Tongue (tissue), 2 donors: ENCODE data around the gene PVRIG. TPM values are rescaled to one million over a fixed set of nuclear protein-coding genes. Genes with fewer than 3 reads are reported as not detected.
"Not testable (repeated sequence)": the region's sequence is repeated elsewhere in the genome, so short reads cannot be mapped to it uniquely, and the experiment has no call there.

ENCODE experiments used
- DNase-seq: peaks from one replicate; pipeline ENCODE4 v3.0.0-alpha.2; 2015
- total RNA-seq: library from RNA; depleted of rRNA; stranded (reverse); fragments of >200 nt; gene quantifications from one replicate; pipeline ENCODE4 v1.2.3, GENCODE V29; 2014

Gene PVRIG
- total RNA-seq, 1 donor from 2014 or later: not detected

DNA sequence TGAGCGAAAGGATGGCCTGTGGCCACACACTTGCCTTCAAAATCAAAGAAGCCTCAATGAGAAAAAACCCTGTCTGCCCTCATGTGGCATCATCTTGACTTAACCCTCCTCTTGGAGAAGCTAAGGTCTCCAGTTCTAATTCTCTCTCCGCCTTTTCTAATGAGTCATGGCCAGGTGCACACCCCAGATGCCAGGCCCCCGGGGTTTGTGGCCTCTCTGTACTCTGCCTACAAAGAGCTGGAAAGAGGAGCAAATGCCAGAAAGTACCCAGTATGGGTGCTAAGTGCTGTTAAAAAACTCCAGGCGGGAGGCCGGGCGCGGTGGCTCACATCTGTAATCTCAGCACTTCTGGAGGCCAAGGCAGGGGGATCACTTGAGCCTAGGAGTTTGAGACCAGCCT is 20.2 kb downstream of the PVRIG start:
- DNase-seq: not testable (repeated sequence)

DNA sequence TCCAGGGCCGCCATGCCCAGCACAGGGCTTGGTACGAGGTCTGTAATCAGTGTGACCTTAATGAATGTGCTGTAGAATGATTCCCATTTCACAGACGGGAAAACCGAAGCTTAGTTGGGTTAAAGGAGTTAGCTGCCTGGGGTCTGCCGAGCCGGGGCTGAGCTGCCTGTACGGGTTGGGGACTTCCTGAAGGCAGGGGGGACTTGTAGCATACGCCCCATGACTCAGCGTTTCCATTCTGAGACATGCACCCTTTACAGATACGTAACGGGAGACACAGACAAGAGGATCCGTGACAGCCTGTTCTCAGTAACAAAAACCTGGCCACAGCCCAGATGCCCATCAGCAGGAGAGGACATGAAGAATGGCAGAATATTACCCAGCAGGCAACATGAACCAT is 23.6 kb downstream of the PVRIG start:
- DNase-seq: peak; percentile 49

DNA sequence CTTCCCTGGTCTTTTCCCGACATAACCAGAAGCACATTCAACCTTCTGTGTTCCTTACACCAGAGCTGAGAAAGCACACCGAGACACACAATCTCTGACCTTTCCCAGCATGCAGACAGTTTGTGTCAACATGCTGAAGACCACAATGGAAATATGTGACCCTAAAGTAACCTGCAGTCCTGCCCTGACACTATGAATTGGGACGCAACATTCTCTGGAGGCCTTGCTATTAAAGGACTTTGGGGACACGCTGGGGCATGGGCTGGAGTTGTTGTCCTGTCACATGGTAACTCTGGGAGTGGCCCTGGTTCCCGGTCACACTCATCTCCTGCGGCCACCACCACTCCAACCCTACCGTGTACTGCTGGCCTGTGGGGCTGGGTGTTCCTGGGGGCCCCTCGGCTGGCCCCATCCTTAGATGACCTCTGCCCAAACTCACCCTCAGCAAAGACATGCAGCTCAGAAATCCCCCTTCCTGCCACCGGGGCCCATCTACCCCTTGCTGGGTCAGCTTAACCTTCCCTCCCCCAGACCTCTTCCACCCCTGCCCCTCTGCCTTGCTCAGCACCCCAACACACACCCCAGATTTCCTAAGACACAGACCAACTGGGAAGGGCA is 25.3 kb downstream of the PVRIG start:
- not testable (repeated sequence) for DNase-seq

DNA sequence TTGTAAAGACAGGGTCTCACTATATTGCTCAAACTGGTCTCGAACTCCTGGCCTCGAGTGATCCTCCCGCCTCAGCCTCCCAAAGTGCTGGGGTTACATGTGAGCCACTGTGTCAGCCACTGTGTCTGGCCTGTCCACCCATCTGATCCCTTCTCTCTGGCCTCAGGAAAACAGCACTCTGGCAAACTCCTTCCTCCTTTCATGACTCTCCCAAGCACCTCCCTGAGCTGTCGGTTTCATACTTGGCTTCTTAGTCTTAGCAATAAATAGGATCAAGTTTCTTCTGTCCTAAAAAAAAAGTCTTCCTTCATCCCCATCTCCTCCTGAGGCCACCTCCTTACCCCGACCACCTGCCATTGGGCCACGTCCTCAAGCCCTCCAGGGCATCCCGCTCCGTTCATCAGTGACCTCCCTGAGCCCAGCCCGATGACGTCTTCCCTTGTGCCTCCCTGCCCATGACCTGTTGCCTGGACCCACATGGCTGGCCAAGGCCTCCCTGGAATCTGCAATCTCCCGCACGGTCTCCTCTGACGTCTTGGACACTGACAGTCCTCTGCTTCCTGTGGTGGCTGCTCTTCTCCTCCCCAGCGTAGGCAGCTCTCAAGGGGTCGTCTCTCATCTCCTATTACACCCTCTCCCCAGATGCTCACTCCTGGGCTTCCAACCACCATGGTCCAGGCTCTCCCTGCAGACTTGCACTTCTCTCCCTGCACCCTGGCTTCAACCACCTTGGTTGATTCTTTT is 26.5 kb downstream of the PVRIG start:
- peak; percentile 43 for DNase-seq

DNA sequence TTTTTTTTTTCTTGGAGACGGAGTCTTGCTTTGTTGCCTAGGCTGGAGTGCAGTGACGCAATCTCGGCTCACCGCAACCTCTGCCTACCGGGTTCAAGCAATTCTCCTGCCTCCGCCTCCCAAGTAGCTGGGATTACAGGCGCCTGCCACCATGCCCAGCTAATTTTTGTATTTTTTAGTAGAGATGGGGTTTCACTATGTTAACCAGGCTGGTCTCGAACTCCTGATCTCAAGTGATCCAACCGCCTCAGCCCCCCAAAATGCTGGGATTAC is 27.1 kb downstream of the PVRIG start:
- DNase-seq: not testable (repeated sequence)

DNA sequence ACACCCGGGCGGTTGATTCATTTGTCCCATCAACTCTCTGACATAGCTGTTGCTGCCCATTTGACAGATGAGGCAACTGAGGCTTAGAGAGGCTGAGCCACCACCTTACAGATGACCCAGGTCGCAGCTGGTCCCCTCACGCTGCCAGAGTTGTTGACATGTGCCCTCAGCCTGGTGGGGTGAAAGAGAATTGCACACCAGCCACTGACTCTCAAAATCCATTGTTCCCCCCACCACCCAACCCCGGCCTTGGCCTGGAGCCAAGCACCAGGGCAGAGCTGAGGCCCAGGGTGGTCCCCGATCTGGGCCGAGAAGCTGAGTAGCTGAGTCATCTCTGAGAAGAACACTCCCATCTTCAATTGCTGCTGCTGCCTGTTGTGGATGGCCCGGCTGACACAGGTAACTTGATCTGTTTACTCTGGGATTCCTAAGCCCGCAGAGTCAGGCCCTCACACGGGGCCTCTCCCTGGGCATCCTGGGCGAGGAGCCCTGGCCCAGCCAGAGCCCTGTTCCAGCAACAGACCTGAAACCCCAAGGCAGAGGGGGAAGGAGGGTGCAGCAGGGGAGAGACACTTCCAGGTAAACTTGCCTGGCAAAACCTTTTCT is 27.5 kb downstream of the PVRIG start:
- DNase-seq: peak; percentile 81

DNA sequence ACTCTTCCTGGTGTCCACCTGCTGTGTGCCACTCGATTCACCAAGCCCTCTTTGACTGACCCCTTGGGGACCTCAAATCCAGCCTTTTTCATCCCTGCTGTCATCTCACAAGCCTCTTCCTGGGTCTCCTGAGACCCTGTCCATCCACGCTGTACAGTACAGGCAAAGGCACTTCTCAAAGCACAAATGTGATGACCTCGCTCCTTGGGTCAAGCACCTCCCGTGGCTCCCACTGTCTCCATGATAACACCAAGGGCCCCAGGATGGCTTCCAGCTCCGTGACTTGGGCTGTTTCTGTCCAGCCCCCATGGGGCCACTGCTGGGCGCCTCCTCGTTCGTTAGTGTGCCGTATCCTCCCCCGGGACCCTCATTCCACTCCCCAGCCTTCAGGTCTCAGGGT is 28.7 kb downstream of the PVRIG start:
- DNase-seq: no peak

DNA sequence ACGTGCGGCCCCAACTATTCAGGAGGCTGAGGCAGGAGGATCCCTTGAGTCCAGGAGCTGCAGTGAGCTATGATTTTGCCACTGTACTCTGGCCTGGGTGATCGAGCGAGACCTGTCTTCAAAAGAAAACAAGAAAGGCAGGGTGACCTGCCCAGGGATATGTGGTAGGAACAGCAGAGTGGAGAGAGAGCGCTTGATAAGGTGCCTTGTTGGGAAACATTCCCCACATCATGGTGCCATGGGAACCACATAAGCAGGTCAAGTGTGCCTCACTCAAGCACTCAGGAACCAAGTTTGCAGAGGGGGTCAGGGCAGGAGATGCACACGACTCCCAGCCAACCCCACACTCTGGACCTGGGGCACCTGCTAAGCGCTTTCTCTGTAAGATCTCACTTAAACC is 37.3 kb downstream of the PVRIG start:
- no peak for DNase-seq

DNA sequence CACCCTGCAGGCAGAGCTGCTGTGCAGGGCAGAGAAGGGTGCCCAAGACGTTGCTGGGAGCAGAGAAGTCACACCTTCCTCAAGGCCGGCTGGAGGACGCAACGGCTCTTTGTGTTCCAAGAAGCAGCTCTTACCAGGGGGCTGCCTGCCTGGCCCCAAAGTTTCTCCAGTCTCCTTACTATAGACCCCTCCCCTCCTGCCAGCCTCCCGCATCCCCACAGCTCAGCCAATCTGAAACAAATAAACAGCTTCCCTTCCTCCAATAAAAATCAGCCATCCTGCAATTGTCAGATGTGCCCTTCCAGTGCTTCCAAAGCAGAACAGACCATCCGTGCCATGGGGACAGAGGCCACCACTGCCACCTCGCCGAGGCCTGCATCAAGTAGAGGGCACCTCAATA is 40.2 kb downstream of the PVRIG start:
- DNase-seq: not testable (repeated sequence)

DNA sequence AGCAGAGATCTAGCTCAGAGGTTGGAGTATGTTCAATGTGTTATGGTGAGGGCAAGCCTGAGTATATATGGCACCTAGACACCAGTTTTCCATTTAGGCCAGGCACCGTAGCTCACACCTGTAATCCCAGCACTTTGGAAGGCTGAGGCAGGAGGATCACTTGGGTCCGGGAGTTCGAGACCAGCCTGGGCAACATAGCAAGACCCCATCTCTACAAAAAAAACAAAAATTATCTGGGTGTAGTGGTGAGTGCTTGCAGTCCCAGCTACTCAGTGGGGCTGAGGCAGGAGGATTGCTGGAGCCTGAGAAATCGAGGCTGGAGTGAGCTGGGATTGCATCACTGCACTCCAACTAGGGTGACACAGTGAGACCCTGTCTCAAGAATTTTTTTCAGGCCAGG is 43.1 kb downstream of the PVRIG start:
- DNase-seq: not testable (repeated sequence)

DNA sequence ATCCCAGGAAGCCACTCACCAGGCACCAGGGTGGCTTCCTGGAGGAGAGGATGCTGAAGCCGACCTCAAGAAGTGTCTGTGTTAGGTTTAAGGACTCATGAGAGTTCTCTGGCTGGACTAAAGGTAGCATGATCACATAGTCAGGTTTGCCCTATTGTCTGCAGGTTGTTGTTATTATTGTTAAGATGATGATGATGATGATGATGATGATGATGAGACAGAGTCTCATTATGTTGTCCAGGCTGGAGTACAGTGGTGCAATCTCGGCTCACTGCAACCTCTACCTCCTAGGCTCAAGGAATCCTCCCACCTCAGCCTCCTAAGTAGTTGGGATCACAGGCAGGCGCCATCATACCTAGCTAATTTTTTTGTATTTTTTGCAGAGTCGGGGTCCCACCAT is 44.5 kb downstream of the PVRIG start:
- DNase-seq: not testable (repeated sequence)

DNA sequence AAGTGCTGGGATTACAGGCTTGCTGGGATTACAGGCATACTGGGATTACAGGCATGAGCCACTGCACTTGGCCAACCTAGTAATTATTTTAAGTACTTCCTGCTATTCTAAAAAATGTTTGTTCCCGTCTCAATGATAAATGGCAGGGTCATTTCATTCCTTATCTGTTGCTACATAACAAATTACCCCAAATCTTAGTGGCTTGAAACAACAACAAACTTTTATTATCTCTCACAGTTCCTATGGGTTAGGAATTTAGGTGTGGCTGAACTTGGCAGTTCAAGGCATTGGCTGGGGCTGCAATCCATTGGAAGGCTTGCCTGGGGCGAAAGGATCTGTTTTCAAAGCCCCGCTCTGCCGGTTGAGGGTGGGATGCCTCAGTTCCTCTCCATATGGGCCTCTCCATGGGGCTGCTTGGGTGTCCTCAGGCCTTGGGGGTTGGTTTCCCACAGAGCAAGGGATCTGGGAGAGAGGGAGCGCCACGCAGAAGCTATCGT is 45.0 kb downstream of the PVRIG start:
- not testable (repeated sequence) for DNase-seq

DNA sequence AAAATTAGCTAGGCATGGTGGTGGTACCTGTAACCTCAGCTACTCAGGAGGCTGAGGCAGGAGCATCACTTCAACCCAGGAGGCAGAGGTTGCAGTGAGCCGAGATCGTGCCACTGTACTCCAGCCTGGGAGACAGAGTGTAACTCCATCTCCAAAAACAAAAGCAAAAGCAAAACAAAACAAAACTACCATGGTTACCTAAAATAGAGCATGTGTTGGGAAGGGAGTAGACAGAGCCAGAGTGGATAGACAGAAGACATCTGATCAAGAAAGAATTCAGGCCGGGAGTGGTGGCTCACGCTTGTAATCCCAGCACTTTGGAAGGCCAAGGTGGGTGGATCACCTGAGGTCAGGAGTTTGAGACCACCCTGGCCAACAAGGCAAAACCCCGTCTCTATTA is 46.1 kb downstream of the PVRIG start:
- DNase-seq: peak; percentile 21

DNA sequence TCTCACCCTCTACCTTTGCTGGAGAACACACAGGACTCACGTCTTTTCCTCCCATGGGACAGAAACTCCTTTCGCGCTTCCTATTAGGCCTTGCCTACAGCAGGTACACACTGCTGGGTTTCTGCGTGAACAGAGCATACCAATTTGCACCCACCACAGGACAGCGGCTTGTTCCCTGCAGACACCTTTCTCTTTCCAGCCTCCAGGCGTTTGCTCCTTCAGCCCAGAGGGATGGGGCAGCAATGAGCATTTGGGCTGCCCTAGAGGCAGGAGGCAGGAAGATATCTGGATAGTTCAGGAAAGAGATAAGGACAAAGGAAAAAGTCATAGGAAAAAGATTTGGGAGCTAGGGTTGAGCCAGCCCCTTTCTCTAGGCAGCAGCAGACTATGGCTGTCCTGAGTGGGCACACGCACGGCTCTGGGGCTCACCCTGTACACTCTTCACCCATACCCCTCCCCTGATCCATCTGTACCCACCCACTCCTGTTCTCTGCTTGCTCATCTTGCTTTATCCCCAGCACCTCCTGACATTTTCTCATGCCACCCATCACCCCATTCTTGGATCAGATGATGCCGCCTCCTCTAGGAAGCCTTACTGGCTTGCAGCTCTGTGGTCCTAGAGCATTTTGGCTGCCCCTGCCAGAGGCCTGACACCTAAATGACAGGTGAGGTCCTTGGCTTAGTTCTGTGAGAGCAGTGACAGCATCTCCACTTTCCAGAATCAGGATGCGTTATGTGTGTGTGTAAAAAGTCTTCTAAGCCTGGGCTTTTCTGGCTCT is 47.0 kb downstream of the PVRIG start:
- no peak for DNase-seq

DNA sequence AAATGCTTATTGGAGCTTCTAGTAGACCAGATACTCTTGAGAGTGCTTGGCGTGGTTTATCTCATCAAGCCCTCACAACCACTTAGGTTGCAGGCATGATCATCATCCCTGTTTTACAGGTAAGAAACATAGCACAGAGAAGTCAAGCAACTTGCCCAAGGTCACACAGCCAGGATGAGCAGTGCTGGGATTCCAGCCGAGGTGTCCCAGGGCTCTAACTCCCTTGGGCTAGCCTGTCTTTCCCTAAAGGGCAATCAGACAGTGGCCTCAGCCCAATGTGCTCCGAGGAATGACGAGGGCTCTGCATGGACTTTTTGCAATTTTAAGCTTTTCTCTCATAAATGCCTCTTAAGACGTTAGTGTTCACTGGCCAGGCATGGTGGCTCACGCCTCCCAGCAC is 47.9 kb downstream of the PVRIG start:
- DNase-seq: no peak

DNA sequence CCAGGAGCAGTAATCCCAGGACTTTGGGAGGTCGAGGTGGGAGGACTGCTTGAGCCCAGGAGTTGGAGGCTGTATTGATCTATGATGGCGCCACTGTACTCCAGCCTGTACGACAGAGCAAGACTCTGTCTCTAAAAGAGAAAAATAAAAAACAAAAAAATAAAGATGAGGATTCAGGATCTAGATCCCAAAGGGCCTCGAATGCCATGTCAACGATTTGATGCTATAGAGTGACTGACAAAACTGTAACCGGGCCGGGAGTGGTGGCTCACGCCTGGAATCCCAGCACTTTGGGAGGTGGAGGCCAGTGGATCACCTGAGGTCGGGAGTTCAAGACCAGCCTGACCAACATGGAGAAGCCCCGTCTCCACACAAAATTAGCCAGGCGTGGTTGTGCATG is 49.1 kb downstream of the PVRIG start:
- DNase-seq: not testable (repeated sequence)

DNA sequence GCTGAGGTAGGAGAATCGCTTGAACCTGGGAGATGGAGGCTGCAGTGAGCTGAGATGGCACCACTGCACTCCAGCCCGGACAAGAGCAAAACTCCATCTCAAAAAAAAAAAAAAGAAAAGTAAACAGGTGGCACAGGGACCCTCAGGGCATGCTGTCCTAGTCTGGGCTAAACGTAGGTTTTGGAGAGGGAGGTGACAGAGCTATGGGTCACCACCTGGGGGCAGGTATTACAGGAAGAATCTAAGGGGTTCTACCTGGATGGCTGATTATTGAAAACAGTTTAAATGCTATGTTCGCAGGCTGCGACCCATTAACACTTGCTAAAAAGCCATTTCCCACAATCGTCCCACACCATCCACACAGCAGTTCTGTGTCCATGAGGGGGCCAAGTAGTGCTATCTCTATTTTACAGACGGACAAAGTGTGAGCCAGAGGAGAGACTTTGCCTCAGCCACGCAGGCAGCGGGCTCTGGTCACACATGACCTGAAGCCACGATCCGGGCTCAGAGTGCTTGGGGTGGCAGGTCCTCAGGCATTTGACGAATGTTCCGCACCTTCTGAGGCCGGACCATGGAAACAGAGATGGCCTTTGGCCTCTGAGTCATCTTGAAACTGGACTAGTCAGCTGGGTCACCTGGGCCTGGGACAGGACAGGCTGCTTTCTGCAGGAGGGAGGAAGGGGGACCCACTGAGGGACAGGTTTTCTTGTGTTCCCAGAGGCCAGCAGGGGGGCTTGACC is 49.7 kb downstream of the PVRIG start:
- not testable (repeated sequence) for DNase-seq

DNA sequence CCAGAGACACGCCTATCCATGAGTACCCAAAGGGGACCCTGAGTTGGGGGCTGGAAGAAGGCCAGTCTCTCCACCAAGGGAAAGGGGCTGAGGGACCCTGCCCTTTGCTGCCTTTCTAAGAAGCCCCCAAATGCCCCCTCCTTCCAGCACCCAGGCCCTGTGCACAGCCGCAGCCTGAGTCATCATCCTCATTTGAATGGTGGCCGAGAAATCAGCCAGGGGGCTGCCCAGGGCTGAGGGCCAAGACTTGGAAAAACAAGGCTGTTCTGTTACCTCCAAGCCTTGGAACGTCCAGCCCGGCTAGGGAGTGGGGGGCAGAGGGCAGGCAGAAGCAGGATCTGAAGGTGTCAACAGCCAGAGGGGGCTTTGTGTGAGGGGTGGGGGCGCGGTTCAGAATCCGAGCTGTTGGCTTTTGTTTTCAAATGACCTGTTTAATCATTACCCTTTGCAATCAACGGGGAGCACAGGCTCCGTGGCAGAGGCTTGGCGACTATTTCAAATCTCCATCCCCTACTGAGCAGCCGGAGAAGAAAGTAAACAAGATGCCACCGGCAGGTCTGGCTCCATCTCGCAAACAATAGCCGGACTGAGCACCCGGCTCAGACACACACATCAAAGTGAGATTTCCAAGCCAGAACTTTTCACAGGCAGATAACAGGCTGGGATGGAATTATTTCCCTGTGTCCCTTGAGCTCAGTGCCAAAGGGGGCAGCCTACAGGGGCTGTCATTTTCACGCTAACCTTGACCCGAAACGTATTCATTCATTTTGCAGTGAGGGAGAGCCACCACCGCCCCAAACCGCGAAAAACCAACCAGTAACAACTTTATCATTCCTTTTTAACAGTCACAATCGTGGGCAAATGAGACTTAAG is 50.5 kb downstream of the PVRIG start:
- DNase-seq: peak; percentile 37
